GM13976 (cell line): ENCODE data around the gene CDC42EP5.
A peak's percentile ranks its signal among the peaks of the same experiment; 100 is the strongest.

ENCODE experiments used
- DNase-seq: peaks from one replicate; pipeline ENCODE4 v3.0.0; 2012; ENCODE audit warnings: low spot score
- in situ Hi-C: fragments of 300-500 bp; cut with MboI; formaldehyde crosslinking; loops from one replicate; pipeline ENCODE4 v1.12.0; 2022; ENCODE audit warnings: low sequenced_read_pairs, mixed read lengths, inconsistent platforms; ENCODE audit not compliant: unreplicated experiment
- TF ChIP-seq, protein P1 (sequence below): IDR thresholded peaks from 2 replicates; pipeline ENCODE4 v1.5.1; 2012; ENCODE audit warnings: borderline replicate concordance, mild to moderate bottlenecking; ENCODE audit not compliant: insufficient read depth; ENCODE audit errors: extremely low read depth, missing control alignments, control extremely low read depth

The CDC42EP5 gene

DNA sequence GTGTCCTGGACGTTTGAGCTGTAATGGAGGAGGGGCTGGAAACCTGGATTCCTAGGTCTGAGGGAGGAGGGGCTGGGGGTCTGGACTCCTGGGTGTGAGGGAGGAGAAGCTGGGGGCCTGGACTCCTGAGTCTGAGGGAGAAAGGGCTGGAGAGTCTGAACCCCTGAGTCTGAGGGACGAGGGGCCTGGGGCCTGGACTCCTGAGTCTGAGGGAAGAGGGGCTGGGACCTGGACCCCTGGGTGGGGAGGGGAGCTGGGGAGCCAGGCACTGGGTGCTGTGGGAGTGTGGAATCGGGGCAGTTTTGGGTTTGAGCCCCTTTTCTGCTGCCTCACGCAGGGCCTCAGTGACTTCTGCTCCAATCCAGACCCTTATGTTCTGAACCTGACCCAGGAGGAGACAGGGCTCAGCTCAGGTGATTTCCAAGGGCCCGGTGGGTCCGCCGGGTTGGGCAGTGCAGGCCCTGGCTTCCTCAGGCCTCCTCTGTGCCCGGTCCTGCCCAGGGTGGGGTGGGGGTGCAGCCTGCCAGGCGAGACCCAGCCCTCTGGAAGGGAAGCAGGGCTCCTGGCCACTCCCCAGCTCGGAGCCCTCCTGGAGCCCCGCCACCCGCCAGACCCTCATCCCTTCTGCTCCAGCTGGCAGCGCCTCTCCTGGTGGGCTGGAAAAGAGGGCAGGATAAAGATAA, 43.4 kb downstream of the CDC42EP5 start:
- no peak for DNase-seq
- TF ChIP-seq, protein P1, sequence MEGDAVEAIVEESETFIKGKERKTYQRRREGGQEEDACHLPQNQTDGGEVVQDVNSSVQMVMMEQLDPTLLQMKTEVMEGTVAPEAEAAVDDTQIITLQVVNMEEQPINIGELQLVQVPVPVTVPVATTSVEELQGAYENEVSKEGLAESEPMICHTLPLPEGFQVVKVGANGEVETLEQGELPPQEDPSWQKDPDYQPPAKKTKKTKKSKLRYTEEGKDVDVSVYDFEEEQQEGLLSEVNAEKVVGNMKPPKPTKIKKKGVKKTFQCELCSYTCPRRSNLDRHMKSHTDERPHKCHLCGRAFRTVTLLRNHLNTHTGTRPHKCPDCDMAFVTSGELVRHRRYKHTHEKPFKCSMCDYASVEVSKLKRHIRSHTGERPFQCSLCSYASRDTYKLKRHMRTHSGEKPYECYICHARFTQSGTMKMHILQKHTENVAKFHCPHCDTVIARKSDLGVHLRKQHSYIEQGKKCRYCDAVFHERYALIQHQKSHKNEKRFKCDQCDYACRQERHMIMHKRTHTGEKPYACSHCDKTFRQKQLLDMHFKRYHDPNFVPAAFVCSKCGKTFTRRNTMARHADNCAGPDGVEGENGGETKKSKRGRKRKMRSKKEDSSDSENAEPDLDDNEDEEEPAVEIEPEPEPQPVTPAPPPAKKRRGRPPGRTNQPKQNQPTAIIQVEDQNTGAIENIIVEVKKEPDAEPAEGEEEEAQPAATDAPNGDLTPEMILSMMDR = no peak
- in situ Hi-C loops = no loop called here

DNA sequence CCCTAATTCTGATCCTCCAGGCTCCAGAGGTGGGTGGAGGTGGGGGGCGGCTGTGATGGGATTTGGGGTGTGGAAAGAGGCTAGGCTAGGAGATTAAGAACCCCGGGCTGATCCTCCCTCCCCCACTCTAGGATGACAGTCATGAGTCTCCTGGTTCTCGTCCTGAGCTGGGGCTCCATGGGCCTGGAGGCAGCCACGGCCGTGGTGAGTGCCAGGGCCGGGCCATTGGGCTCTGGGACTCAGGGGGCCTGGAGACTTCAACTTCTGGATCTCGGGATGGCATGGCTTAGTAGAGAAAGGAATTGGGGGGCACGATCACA, 44.0 kb downstream of the CDC42EP5 start:
- TF ChIP-seq, protein P1 = no peak
- in situ Hi-C loops = no loop called here
- DNase-seq = peak; percentile 35

DNA sequence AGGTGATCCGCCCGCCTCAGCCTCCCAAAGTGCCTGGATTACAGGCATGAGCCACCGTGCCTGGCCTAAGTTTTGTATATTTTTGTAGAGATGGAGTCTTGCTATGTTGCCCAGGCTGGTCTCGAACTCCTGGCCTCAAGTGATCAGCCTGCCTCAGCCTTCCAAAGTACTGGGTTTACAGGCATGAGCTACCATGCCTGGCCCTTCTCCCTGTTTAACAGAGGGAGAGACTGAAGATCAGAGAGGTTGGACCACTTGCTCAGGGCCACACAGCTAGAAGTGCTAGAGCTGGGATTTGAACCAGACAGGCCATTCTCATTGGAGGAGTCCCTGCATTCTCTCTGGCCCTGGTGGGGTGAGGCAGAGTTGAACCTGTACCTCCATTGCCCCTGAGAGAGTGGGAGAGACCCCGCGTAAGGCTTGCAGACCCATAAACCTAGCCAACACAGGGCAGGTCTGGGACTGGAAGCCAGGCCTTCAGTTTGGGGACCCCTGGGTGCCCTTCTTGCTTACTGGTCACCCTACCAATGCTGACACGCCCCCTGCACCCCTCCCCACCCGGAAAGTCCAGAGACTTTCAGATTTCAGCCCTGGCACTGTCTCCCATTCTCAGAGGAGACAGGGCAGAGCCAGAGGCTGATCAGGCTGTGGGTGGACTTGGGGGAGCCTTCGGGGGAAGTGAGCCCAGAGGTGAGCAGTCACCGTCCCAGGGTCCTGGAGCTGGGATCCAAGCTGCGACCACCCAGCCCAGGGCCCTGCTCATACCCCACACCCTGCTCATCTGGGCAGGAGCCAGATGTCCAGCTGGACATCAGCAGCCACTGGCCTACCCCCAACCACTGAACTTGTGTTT, 44.5 kb downstream of the CDC42EP5 start:
- no peak for DNase-seq
- in situ Hi-C loops = no loop called here

DNA sequence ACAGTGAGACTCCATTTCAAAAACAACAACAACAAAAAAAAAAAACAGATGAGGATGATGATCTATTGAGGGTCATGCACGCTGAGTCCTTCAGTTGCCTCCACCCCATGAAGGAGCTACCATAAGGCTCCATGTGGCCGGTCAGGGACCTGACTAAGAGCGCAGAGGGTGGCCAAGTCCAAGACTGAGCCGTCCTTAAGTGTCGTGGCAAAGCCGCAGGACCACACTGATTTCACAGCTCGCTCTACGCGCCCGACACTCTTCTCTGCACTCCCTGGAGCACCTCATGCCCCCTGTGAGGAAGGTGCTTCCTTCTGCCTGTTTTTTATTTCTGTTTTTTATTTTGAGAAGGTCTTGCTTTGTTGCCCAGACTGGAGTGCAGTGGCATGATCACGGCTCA, 45.5 kb downstream of the CDC42EP5 start:
- in situ Hi-C loops = no loop called here

More for the DNA sequence above, 44.5 kb downstream of the CDC42EP5 start:
- TF ChIP-seq, protein P1 = no peak

DNA sequence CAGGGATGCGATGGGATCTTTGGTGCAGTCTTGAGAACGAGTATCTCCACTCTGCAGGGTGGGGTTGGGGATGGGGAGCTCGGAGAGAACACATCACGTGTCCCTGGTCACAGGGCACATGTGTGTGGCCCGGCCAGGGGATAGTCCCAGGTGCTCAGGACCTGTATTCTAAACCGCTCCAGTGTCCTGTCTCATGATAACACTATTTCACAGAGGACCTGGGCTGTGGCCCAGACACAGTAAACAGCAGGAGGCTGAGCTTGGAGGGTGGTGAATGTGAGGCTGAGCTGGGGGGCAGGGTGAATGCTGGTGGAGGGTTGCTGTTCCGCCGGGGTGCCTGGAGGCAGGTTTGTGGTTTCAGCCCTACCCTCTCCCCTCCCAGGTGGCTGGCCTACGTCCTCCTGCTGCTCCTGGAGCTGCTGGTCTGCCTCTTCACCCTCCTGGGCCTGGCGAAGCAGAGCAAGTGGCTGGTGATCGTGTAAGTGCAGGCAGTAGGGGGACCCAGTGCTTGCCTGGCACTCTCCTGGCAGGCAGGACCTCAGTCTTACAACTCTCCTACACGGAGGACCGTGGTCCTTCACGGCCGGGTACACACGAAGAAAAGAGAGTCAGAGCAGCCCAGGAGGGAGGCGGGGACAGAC, 46.7 kb downstream of the CDC42EP5 start:
- in situ Hi-C loops = no loop called here
- TF ChIP-seq, protein P1 = no peak

More for the DNA sequence above, 45.5 kb downstream of the CDC42EP5 start:
- TF ChIP-seq, protein P1 = no peak
- DNase-seq = no peak

DNA sequence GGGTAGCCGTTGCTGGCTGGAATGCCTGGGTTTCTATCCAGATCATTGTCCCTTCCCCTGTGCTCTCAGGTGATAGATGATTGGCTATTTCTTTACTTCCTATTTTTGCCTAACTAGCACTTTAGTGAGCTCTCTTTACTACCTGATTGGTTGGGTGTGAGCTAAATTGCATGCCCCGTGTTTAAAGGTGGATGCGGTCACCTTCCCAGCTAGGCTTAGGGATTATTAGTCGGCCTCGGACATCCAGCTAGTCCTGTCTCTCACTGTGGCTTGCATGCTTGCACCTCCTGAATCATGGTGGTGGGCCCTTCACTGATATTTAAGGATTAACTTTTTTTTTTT, 47.7 kb downstream of the CDC42EP5 start:
- in situ Hi-C loops = no loop called here
- TF ChIP-seq, protein P1 = no peak
- DNase-seq = no peak

More for the DNA sequence above, 46.7 kb downstream of the CDC42EP5 start:
- no peak for DNase-seq
